ENCODE measurements around the gene NSRP1. TPM values are rescaled to one million over a fixed set of nuclear protein-coding genes. Genes with fewer than 3 reads are reported as not detected.

NSRP1 gene
- total and polyA plus RNA-seq, 7 donors = 13.6 to 32.7 (median 19.4) TPM

DNA sequence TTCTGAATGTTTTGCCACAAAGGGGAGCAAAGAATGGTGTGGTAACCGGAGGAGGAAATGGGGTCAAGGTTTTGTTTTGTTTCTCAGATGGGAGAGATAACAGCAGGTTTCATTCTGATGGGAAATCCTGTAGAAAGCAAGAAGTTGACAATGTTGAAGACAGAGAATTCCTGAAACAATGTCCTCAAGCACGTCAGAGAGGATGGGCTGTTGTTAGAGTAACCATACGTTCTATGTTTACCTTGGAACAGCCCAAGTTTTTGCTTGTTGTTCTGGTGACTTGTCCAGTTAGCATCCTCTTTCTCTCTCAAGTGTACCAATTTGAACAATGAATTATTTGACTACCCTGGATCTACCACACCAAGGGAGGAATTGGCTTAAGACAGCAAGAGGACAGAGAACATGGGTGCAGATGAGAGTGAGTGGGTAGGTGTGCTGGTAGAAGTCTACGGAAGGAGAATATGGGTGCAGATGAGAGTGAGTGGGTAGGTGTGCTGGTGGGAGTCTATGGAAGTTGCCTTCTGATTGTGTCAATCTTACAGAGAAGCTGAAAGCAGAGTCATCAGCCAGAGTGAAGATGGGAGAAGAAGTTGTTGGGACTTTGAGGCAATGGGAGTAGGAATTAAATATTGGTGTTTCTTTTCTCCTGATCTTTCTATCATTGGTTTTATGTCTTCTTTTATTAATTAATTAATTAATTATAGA, 14.8 kb upstream of the NSRP1 start:
- no peaks in the 10 kb centered on the region for H3K9me3 ChIP-seq
- 65 to 66% (median 66%) methylated on average over 4 of the region's 4 CpGs for WGBS, 3 donors
- H3K4me1 ChIP-seq = no peaks in the 10 kb centered on the region
- ATAC-seq = no peak
- no peaks in the 10 kb centered on the region for H3K36me3 ChIP-seq (ENCODE audit: insufficient read depth in 1 of 2, low read depth in 1 of 2)
- intact Hi-C loops (cut with DNase I) = loop anchor here in 1 of 2 donors (5.0 kb wide), 2 partner anchors 175 to 235 kb away; no protein-coding TSS in a partner anchor
- no peaks in the 10 kb centered on the region for H3K27me3 ChIP-seq (ENCODE audit: insufficient read depth in 3 of 3, low read length in 2 of 3)
- H3K27ac ChIP-seq = no peak overlapping the region
- no peak for TF ChIP-seq CTCF (IDR thresholded peaks at IDR 0.05)
- H3K4me3 ChIP-seq = no peak overlapping the region
- DNase-seq = no peak

GRCh38 chr17:30103921-30104320, 12.7 kb upstream of the NSRP1 start:
- Histone ChIP-seq H3K4me3 (no peak overlapping the region), H3K4me1 (no peaks in the 10 kb centered on the region), H3K36me3 (ENCODE audit: insufficient read depth in 1 of 2, low read depth in 1 of 2) (no peaks in the 10 kb centered on the region), H3K27me3 (ENCODE audit: insufficient read depth in 3 of 3, low read length in 2 of 3) (peaks cover 0 to 1% (median 0%) of the 10 kb centered on the region in 3 donors), H3K27ac (no peak overlapping the region), H3K9me3 (no peaks in the 10 kb centered on the region)
- ATAC-seq (no peak), DNase-seq (no peak)
- TF ChIP-seq CTCF (IDR thresholded peaks at IDR 0.05) = no peak
- 71 to 94% (median 88%) methylated on average over 1 of the region's 1 CpG for WGBS, 3 donors
- intact Hi-C loops (cut with DNase I) = loop anchor here (2.0 to 5.0 kb wide), 3 partner anchors 173 to 233 kb away; no protein-coding TSS in a partner anchor

DNA sequence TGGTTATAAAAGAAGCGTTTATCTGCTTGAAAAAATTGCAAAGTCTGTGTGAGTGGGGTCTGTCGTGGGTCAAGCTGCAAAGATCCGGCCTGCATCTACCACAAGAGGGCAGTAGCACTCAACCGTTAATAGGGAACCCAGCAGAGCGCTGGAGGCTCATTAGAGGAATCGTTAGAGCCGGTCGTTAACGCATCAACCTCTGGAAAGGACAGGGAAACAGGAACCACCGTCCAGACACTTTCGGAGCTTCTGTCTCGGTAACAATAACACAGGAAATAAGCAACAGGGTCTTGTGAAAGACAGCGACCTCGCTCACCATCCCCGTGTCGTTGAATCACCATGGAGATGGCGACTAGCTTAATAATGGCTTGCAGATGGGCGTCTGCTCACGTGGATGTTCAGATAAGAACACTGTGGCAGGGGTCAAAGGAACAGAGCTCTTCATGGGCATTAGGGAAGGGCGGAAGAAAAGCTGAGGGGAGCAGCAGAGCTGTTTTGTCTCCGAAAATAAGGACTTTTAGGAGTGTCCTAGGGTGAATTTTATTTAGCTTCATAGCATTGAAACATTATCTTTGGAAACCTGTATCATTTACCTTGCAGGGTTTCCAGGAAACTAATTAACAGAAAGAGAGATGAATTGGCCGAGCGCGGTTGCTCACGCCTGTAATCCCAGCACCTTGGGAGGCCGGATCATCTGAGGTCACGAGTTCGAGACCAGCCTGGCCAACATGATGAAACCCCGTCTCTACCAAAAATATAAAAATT, 11.9 kb upstream of the NSRP1 start:
- peak; percentile 85 for TF ChIP-seq CTCF (IDR thresholded peaks at IDR 0.05)
- WGBS, 3 donors = 19 to 23% (median 21%) methylated on average over 29 of the region's 29 CpGs
- Histone ChIP-seq H3K9me3 (no peaks in the 10 kb centered on the region), H3K4me1 (no peaks in the 10 kb centered on the region), H3K36me3 (ENCODE audit: insufficient read depth in 1 of 2, low read depth in 1 of 2) (no peaks in the 10 kb centered on the region), H3K4me3 (peak overlapping the region; percentile 59), H3K27ac (no peak overlapping the region), H3K27me3 (ENCODE audit: insufficient read depth in 3 of 3, low read length in 2 of 3) (peaks cover 0 to 3% (median 0%) of the 10 kb centered on the region in 3 donors)
- intact Hi-C loops (cut with DNase I) = loop anchor here (2.0 to 5.0 kb wide), 3 partner anchors 173 to 233 kb away; no protein-coding TSS in a partner anchor
- ATAC-seq (peak; percentile 86 to 98 (median 93)), DNase-seq (peak; percentile 64 to 72)

DNA sequence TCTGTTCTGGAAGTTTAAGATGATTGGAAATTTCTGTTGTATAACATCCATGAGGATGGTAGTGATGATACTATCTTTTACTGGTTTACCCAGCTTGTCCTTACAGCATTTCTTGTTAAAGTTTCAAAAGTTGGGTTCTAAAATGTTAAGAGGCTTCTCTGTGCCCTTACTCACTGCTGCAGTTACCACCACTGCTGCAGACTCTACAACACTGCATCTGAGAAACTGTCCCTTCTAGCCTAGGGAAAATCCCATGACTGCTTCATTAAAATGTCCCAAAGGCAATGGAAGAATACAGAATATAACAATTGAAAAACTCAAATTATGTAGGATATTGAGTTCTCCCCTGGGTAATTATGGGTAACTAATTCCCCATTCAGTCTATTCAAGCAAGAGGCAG, 3.8 kb upstream of the NSRP1 start:
- H3K4me1 ChIP-seq = peaks cover 2% of the 10 kb centered on the region
- H3K4me3 ChIP-seq = no peak overlapping the region
- H3K36me3 ChIP-seq (ENCODE audit: insufficient read depth in 1 of 2, low read depth in 1 of 2) = no peaks in the 10 kb centered on the region
- no peak overlapping the region for H3K27ac ChIP-seq
- peaks cover 0 to 3% (median 0%) of the 10 kb centered on the region in 3 donors for H3K27me3 ChIP-seq (ENCODE audit: insufficient read depth in 3 of 3, low read length in 2 of 3)
- DNase-seq (no peak), ATAC-seq (no peak)
- H3K9me3 ChIP-seq = no peaks in the 10 kb centered on the region
- no peak for TF ChIP-seq CTCF (IDR thresholded peaks at IDR 0.05)
- intact Hi-C loops (cut with DNase I) = no loop called here
